Hematopoietic multipotent progenitor cell (in vitro differentiated cells): Measurements from ENCODE around the gene CD1E. TPM values are rescaled to one million over a fixed set of nuclear protein-coding genes. Genes with fewer than 3 reads are reported as not detected.
"Not testable (repeated sequence)": the region's sequence is repeated elsewhere in the genome, so short reads cannot be mapped to it uniquely, and the experiment has no call there.

Experiments used
- DNase-seq, 3 donors: peaks; one replicate each; pipeline ENCODE4 v3.0.0-alpha.2; 2011 to 2015; ENCODE audit warnings: low read depth in 2 of 3, low spot score in 2 of 3
- total RNA-seq: library from RNA; depleted of rRNA; stranded (reverse); fragments of >200 nt; gene quantifications from one replicate; pipeline ENCODE4 v1.2.3, GENCODE V29; 2012

The CD1E gene
- total RNA-seq, 1 donor: not detected

- DNase-seq: no peak
Observed at GRCh38 chr1:158357441-158357840, 3.7 kb downstream of the CD1E start.

- DNase-seq: no peak
Observed at GRCh38 chr1:158362482-158362881, 8.8 kb downstream of the CD1E start.

- DNase-seq: no peak
Observed at GRCh38 chr1:158362941-158363340, 9.2 kb downstream of the CD1E start.

GRCh38 chr1:158366783-158367182 lies 13.1 kb downstream of the CD1E start:
- no peak for DNase-seq

GRCh38 chr1:158371188-158371953 lies 17.7 kb downstream of the CD1E start:
- no peak for DNase-seq

- DNase-seq: not testable (repeated sequence)
Observed at GRCh38 chr1:158374101-158374500, 20.4 kb downstream of the CD1E start.

GRCh38 chr1:158374860-158375259 lies 21.2 kb downstream of the CD1E start:
- no peak for DNase-seq

GRCh38 chr1:158390331-158390730 lies 36.6 kb downstream of the CD1E start:
- no peak for DNase-seq

GRCh38 chr1:158391099-158391498 lies 37.4 kb downstream of the CD1E start:
- no peak for DNase-seq

- DNase-seq: no peak
Observed at GRCh38 chr1:158393476-158393875, 39.8 kb downstream of the CD1E start.

GRCh38 chr1:158396646-158397045 lies 43.0 kb downstream of the CD1E start:
- no peak for DNase-seq

- no peak for DNase-seq
Observed at GRCh38 chr1:158398818-158399514, 45.3 kb downstream of the CD1E start, which contains the start of gene OR10T2. Gene OR10T2, minus strand, starts transcription at chr1:158399466. Its CDS starts 0 bp downstream, at chr1:158399466.

- DNase-seq: no peak
Observed at GRCh38 chr1:158400871-158401270, 47.2 kb downstream of the CD1E start.

GRCh38 chr1:158407092-158407491 lies 53.4 kb downstream of the CD1E start:
- no peak for DNase-seq

Other genes starting within 250 kb of the CD1E start
- 0.54 TPM for gene CD1D, start 173.0 kb upstream of the CD1E start, total RNA-seq
- not detected for gene CD1A, start 99.5 kb upstream of the CD1E start, total RNA-seq
- 0.27 TPM for gene CD1C, start 64.0 kb upstream of the CD1E start, total RNA-seq
- not detected for gene CD1B, start 22.4 kb upstream of the CD1E start, total RNA-seq
- gene OR10T2, start 45.6 kb downstream of the CD1E start, total RNA-seq: under 0.01 TPM
- gene OR10K2, start 72.3 kb downstream of the CD1E start, total RNA-seq: not detected
- gene OR10K1, start 107.9 kb downstream of the CD1E start, total RNA-seq: not detected
- not detected for gene OR10R2, start 118.3 kb downstream of the CD1E start, total RNA-seq
- under 0.01 TPM for gene OR6Y1, start 200.5 kb downstream of the CD1E start, total RNA-seq
- not detected for gene OR6P1, start 216.7 kb downstream of the CD1E start, total RNA-seq
- not detected for gene OR10X1, start 226.0 kb downstream of the CD1E start, total RNA-seq